GM19023 (cell line): ENCODE data around the gene PPP1R37.

Source experiments
- ATAC-seq: cut with Tn5 transposase; IDR thresholded peaks from one replicate; pipeline ENCODE4 v1.9.1; 2021; ENCODE audit warnings: mild to moderate bottlenecking, moderate library complexity; ENCODE audit not compliant: unreplicated experiment

Gene PPP1R37

DNA sequence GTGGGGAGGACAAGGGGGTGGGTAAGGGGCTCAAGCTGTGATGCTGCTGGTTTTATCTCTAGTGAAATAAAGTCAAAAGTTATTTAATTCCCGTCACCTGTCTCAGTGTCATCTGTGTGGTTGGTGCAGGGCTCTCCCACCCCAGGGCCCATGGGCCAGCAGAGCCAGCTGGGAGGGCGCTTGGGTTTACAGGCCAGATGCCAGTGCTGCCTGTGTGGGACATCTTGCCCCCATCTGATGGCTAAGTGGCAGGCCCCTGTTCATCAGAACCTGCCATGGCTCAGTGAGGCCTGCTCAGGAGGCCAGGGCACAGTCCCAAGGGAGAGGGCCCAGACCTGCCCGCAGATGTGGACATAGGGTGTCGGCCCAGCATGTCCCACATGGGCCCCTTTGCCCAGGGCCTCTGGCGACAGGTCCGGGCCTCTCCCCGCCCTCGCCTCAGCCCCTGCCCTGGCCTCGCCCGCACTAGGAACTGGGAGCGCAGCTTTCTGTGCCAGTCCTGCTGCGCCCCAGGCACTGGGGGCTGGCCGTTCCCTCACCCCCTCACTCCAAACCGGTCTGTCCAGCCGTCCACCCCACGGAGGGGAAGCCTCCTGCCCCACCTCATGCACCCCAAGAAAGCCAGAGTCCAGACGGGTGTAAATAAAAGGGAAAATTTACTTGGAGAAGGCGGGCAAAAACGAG, 22.0 kb upstream of the PPP1R37 start:
- no peak for ATAC-seq

- no peak for ATAC-seq
These were observed 21.4 kb upstream of the PPP1R37 start for GRCh38 chr19:45071545-45071938.

DNA sequence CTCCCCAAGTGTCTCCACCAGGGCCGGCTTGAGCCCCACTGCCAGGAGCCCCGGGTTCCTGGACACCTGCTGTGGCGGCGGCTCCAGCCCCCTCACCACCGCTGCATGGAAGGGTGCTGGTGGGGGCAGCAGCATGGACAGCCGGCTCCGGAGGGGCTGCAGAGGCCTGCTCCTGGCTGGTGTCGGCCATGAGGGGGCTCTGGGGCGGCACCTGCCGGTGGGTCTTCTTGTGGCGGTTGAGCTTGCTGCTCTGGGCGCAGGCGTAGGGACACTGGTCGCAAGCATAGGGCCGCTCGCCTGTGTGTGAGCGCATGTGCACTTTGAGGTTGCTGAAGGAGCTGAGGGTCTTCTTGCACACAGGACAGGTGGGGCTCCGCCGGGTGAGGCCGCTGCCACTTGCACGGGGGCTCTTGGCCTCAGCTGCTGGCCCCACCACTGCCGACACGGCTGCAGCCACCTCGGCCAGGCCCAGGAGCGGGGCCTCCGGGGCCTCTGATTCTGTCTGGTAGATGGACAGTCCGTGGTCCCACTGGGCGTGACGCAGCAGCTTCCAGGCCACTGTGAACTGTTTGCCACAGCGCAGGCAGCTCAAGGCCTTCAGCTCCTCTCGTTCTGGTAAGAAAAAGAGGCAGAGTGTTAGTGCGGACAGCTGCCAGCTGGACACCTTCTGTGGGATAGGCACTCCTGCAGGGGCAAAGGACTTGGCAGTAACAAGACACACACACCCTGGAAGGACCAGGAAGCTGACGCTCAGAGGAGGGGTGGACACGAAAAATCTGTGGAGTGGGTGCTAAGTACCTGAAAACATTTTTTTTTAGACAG, 20.8 kb upstream of the PPP1R37 start:
- no peak for ATAC-seq

DNA sequence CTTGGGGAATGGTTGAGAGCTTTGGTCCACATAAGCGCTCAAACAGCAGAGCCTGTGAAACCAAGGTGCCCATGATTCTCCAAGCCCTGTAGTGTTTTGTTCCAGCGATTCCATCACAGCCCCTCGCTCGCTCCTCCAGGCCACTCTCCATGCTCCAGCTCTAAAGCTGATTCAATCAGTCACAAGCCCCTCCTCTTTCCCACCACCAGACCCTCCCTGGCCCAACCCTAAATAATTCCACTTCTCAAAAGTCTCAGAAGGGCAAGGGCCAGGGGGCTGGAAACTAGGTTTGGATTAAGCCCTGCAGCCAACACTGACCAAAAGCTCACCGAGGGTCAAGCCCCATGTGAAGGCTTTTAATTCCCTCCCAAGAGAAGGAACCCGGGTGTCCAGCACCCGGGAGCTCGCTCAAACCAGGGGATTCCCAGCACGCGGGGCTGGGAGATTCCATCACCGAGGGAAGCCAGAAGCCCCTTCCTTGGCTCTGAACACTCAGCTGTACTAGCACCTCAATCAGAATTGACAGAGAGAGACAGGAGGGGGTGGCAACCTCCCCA, 18.2 kb upstream of the PPP1R37 start:
- ATAC-seq = no peak

DNA sequence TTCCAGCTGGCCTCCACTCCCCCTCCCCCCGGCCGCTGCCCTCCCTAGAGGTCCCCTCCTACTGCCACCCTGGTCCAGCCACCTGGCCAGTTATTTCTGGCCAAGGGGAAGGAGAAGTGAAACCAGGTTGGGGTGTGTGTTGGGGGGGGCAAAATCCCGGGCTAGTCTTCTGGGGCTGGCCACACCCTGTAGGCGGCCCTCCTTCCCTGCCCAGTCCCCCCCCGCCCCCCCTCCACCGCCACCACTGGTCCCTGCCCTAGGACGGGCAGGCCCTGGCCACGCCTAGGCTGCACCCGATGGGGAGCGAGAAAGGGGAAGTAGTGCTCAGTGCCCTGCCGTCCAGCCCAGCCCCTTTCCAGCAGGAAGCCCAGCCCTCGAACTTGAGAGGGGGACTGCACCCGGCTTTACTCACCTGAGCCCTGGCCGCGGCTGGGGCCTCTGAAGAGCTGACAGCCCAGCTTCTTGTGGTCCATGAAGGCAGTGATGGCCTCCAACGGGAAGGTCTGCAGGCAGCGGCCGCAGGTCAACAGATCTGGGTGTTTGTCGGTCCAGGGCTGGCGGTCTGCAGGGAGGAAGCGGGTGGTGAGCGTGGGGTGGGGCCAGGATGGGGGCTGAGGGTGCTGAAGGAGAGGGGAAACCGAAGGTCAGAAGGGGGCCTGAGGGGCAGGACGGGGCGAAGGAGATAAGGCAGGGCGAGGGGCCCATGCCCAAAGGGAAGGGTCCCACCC, 17.5 kb upstream of the PPP1R37 start:
- peak; percentile 61 for ATAC-seq

DNA sequence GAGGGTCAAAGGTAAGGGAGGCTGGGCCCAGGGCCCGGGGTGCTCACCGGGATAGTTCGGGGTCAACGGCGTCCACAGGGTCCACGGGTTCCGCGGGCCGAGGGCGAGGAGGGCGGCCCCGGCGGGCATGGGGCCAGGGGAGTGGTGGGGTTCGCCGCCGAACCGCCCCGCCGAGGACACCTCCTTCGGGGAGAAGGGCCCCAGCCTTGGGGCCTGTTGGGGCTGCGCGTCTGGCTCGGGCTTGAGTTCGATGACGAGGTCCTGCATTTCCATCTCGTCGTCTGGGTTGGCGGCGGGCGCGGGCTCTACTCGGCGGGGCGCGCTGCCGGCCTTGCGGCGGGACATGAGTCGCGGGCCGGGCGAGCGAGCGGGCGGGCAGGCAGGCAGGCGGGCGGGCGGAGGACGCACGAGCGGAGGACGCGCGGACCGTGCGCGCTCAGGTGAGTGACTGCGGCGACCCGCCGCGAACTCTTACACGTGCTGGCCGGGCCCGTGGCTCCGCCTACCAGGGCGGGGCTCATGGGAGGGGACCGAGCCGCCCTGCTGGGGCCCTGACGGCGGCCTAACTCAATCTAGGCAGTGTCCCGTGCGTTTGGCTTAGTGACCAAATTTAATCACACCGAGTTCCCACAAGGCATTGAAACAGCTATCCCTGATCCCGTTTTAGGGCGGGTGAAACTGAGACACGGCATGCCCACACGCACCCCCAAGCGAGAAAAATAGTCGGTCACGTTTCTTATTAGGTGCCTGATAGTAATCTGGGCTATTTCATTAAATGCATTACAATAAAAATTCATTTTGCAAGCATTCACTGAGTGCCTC, 16.7 kb upstream of the PPP1R37 start, which contains the start of gene ZNF296:
Gene ZNF296 (minus strand): TSS at position 450 of the 822 bp plus-strand sequence. CDS start 105 bp downstream, at position 345.
- ATAC-seq = peak; percentile 44

- ATAC-seq = no peak
These were observed 15.9 kb upstream of the PPP1R37 start for GRCh38 chr19:45076851-45077730.

- ATAC-seq = peak; percentile 1
These were observed 14.5 kb upstream of the PPP1R37 start for GRCh38 chr19:45078390-45079062.

DNA sequence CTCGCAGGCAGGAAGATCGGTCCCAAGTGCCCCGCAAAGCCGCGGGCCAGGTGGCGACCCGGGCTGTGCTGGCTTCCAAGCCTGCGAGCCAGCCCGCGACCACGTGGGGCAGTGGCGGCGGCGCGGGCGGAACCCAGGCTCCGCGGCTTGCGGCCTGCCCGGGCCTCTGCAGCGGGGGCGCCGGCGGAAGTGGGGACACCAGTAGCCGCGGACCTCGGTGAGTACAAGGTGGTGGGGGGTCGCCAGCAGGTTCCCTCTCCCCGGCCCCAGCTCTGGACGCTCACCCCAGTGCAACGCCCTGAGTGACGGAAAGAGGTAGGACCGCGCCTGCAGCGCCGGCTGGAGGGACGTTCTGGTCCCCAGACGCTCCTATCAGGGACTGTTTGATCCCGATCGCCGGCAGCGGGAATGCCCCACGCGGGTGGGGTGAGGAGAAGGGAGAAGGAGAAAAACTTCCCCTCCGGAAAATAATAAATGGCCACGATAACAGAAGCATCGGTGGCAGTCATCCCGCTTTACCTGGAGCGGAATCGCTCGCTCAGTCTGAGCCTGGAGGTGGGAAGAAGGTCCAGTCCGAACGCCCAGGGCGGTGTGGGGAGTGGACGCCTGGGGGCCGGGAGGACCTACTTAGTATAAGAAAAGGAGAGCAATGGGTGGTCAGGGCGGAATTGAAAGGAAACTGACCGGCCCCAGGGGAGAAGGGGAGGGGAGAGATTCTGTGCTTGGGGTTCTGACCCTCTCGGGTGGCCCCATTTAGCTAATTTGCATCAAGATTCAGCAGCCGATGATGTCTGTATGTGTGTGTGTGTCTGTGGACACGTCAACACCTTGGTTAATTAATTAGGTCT, 13.7 kb upstream of the PPP1R37 start, which contains the start of gene GEMIN7:
Gene GEMIN7 (plus strand): TSS at position 198 of the 848 bp plus-strand sequence. CDS start 10,855 bp downstream, outside the sequence.
- ATAC-seq = peak; percentile 29

DNA sequence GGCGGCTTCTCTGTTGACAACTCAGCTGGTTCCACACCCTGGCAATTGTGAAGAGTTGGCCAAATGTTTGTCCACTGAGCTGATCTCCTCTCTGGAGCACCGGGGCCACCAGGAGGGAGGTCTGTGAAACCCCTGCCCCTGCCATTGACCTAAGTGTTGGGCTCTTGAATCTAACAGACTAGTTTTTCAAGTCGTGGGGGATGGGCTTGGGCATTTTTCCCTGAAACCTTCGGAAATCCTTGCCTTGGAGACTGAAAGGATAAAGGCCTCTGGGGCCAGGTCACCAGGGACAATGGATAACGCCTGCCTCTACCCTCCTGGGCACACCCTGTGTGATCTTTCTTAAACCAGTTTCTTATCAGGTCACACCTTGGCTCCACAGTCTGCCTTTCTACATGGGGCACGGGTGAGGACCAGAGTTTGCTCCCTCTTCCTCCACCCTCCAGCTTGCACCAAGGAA, 13.0 kb upstream of the PPP1R37 start:
- ATAC-seq = no peak

- no peak for ATAC-seq
These were observed 10.8 kb upstream of the PPP1R37 start for GRCh38 chr19:45082170-45082569.

DNA sequence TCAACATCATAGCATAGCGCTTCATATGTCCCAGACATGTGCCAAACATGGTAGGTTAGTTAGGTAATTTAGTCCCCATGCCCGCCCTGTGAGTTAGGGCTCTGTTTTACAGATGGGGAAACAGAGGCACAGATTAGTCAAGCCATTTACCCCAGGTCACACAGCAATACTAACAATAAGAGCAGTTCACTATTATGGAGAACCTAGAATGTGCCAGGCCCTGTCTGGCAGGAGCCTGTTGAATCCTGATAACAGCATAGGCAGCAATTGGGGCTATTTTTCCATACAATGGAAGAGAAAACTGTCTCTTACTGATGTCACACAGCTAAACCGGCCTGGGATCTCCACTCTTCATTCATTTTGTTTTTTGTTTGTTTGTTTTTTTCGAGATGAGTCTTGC, 6.5 kb upstream of the PPP1R37 start:
- no peak for ATAC-seq

GRCh38 chr19:45087531-45087930, 5.4 kb upstream of the PPP1R37 start:
- ATAC-seq = no peak

GRCh38 chr19:45090034-45090433, 2.9 kb upstream of the PPP1R37 start:
- ATAC-seq = no peak

DNA sequence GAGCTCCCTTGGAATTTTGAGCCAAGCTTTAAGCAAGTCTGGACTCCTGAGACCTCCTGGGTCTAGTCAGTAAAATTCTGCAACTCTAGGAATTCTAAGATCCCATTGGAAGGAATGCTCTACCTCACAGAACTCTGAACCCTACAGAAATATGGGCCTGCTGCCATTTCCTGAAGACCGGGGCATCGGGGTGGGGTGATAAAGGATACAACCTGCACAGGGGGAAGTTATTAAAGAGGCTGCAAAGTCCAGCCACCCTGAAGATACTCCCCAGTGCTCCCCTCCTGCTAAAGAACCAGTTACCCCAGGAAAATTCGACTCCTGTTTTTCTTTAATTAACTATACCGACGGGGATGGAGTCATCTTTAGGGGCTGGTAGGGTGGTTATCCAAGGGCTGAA, 2.4 kb upstream of the PPP1R37 start:
- no peak for ATAC-seq

GRCh38 chr19:45091031-45091923, 1.7 kb upstream of the PPP1R37 start:
- peak; percentile 64 for ATAC-seq

DNA sequence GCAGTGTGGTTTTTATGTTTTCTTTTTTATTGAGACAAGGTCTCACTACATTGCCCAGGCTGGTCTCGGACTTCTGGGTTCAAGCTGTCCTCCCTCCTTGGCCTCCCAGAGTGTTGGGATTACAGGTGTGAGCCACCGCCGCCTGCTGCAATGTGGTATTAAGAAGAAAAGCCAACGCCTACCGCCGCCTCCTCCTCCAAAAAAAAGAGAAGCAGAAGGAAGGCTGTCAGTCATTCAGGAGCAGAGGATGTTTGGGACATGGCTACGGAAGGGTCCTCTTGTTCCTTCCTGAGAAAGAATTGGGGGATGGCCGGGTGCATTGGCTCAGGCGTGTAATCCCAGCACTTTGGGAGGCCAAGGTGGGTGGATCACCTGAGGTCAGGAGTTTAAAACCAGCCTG, 1.2 kb downstream of the PPP1R37 start:
- ATAC-seq = no peak
